Measurements from ENCODE around the gene LTB4R2.

The LTB4R2 gene

GRCh38 chr14:24277606-24278321 lies 32.2 kb upstream of the LTB4R2 start:
- no peak for DNase-seq

GRCh38 chr14:24278424-24278823 lies 31.5 kb upstream of the LTB4R2 start:
- no peak for DNase-seq

- no peak for DNase-seq
Observed at GRCh38 chr14:24279301-24280186, 30.4 kb upstream of the LTB4R2 start.

GRCh38 chr14:24280797-24281460 lies 29.0 kb upstream of the LTB4R2 start:
- DNase-seq, result no peak

- no peak for DNase-seq
Observed at GRCh38 chr14:24281636-24282035, 28.3 kb upstream of the LTB4R2 start.

- DNase-seq, result no peak
Observed at GRCh38 chr14:24282736-24283135, 27.2 kb upstream of the LTB4R2 start.

GRCh38 chr14:24283796-24284460 lies 26.0 kb upstream of the LTB4R2 start:
- DNase-seq, result no peak

GRCh38 chr14:24284501-24285035 lies 25.4 kb upstream of the LTB4R2 start:
- DNase-seq, result no peak

- DNase-seq, result no peak
Observed at GRCh38 chr14:24285351-24285750, 24.6 kb upstream of the LTB4R2 start.

GRCh38 chr14:24286996-24287395 lies 22.9 kb upstream of the LTB4R2 start:
- no peak for DNase-seq

GRCh38 chr14:24289649-24290280 lies 20.2 kb upstream of the LTB4R2 start:
- DNase-seq, result no peak

GRCh38 chr14:24290746-24291145 lies 19.2 kb upstream of the LTB4R2 start:
- no peak for DNase-seq

- no peak for DNase-seq
Observed at GRCh38 chr14:24291446-24292117, 18.4 kb upstream of the LTB4R2 start.

GRCh38 chr14:24292118-24292807 lies 17.7 kb upstream of the LTB4R2 start:
- DNase-seq, result no peak

- DNase-seq, result no peak
Observed at GRCh38 chr14:24293525-24293924, 16.4 kb upstream of the LTB4R2 start.

- peak; percentile 68 for DNase-seq
Observed at GRCh38 chr14:24296341-24297157, 13.4 kb upstream of the LTB4R2 start.

- DNase-seq, result no peak
Observed at GRCh38 chr14:24297190-24297964, 12.6 kb upstream of the LTB4R2 start.

GRCh38 chr14:24298892-24299254 lies 11.1 kb upstream of the LTB4R2 start:
- no peak for DNase-seq
